H9 (cell line): Measurements from ENCODE around the gene GABRB3. TPM values are rescaled to one million over a fixed set of nuclear protein-coding genes. Genes with fewer than 3 reads are reported as not detected.

Source experiments
- DNase-seq: peaks from one replicate; pipeline ENCODE4 v3.0.0-alpha.2; 2017
- H2AFZ ChIP-seq: one replicate; pipeline ENCODE4 v1.6.1; 2013; ENCODE audit warnings: mild to moderate bottlenecking, low read length, control low read depth, moderate library complexity
- H2AK5ac ChIP-seq: 2 replicates; pipeline ENCODE4 v1.6.1; 2013; ENCODE audit warnings: low read length, control low read depth, mixed read lengths; ENCODE audit not compliant: insufficient read length
- H2BK120ac ChIP-seq: one replicate; pipeline ENCODE4 v1.6.1; 2013; ENCODE audit warnings: low read depth, mild to moderate bottlenecking, low read length, control low read depth, inconsistent platforms; ENCODE audit not compliant: poor library complexity, severe bottlenecking
- H2BK12ac ChIP-seq: 2 replicates; pipeline ENCODE4 v1.6.1; 2013; ENCODE audit warnings: low read length, control low read depth, mixed read lengths, low read depth; ENCODE audit not compliant: insufficient read length
- H2BK15ac ChIP-seq: 2 replicates; pipeline ENCODE4 v1.6.1; 2013; ENCODE audit warnings: low read depth, low read length, control low read depth
- H2BK20ac ChIP-seq: one replicate; pipeline ENCODE4 v1.6.1; 2013; ENCODE audit warnings: low read depth, mild to moderate bottlenecking, low read length, control low read depth, inconsistent platforms; ENCODE audit not compliant: poor library complexity, severe bottlenecking
- H2BK5ac ChIP-seq: 2 replicates; pipeline ENCODE4 v1.6.1; 2013; ENCODE audit warnings: low read length, control low read depth, mixed read lengths; ENCODE audit not compliant: insufficient read length
- H3K14ac ChIP-seq: 2 replicates; pipeline ENCODE4 v1.6.1; 2013; ENCODE audit warnings: low read length, control low read depth; ENCODE audit not compliant: insufficient read depth
- H3K18ac ChIP-seq: 2 replicates; pipeline ENCODE4 v1.6.1; 2013; ENCODE audit warnings: low read depth, mild to moderate bottlenecking, mixed read lengths, low read length, control low read depth; ENCODE audit not compliant: insufficient read length
- H3K23ac ChIP-seq: 2 replicates; pipeline ENCODE4 v1.6.1; 2013; ENCODE audit warnings: low read length, control low read depth, mixed read lengths, low read depth; ENCODE audit not compliant: insufficient read length
- H3K23me2 ChIP-seq: 2 replicates; pipeline ENCODE4 v1.6.1; 2013; ENCODE audit warnings: low read depth, mild to moderate bottlenecking, mixed read lengths, low read length, control low read depth; ENCODE audit not compliant: insufficient read length, poor library complexity, severe bottlenecking
- H3K27ac ChIP-seq: 2 replicates; pipeline ENCODE4 v1.5.1; 2013; ENCODE audit warnings: low read length, control low read depth, mixed read lengths, low read depth; ENCODE audit not compliant: insufficient read length
- H3K27me3 ChIP-seq: 2 replicates; pipeline ENCODE4 v1.6.1; 2013; ENCODE audit warnings: low read length, control low read depth, inconsistent platforms; ENCODE audit not compliant: insufficient read depth
- H3K4ac ChIP-seq: 2 replicates; pipeline ENCODE4 v1.6.1; 2013; ENCODE audit warnings: low read depth, mild to moderate bottlenecking, control low read depth, inconsistent platforms, low read length, moderate library complexity
- H3K4me1 ChIP-seq: 2 replicates; pipeline ENCODE4 v1.6.1; 2013; ENCODE audit warnings: low read length, control low read depth, inconsistent platforms; ENCODE audit not compliant: insufficient read depth
- H3K4me2 ChIP-seq: 2 replicates; pipeline ENCODE4 v1.6.1; 2013; ENCODE audit warnings: low read length, control low read depth, mixed read lengths; ENCODE audit not compliant: insufficient read length, insufficient read depth
- H3K56ac ChIP-seq: 2 replicates; pipeline ENCODE4 v1.6.1; 2013; ENCODE audit warnings: low read depth, mild to moderate bottlenecking, mixed read lengths, low read length, control low read depth; ENCODE audit not compliant: insufficient read length
- H3K79me1 ChIP-seq: 2 replicates; pipeline ENCODE4 v1.6.1; 2013; ENCODE audit warnings: low read depth, mild to moderate bottlenecking, moderate library complexity, low read length, control low read depth, inconsistent platforms; ENCODE audit not compliant: insufficient read depth, poor library complexity, severe bottlenecking
- H3K79me2 ChIP-seq: 2 replicates; pipeline ENCODE4 v1.6.1; 2013; ENCODE audit warnings: low read length, control low read depth, inconsistent platforms; ENCODE audit not compliant: insufficient read depth
- H3K9ac ChIP-seq: 2 replicates; pipeline ENCODE4 v1.6.1; 2013; ENCODE audit warnings: low read length, control low read depth, mixed read lengths; ENCODE audit not compliant: insufficient read length; ENCODE audit errors: extremely low read depth
- H3K9me3 ChIP-seq: one replicate; pipeline ENCODE4 v1.6.1; 2013; ENCODE audit warnings: low read depth, low read length, inconsistent platforms; ENCODE audit not compliant: control insufficient read depth
- H3T11ph ChIP-seq: one replicate; pipeline ENCODE4 v1.6.1; 2013; ENCODE audit warnings: mild to moderate bottlenecking, low read length, control low read depth, inconsistent platforms
- H4K20me1 ChIP-seq: one replicate; pipeline ENCODE4 v1.6.1; 2013; ENCODE audit not compliant: control insufficient read depth, insufficient read length, insufficient read depth
- H4K5ac ChIP-seq: 2 replicates; pipeline ENCODE4 v1.6.1; 2013; ENCODE audit warnings: low read depth, mild to moderate bottlenecking, mixed read lengths, low read length, control low read depth; ENCODE audit not compliant: insufficient read length
- H4K8ac ChIP-seq: replicated peaks from 2 replicates; pipeline ENCODE4 v1.6.1; 2013; ENCODE audit warnings: low read length, control low read depth, mixed read lengths, low read depth; ENCODE audit not compliant: insufficient read length
- H4K91ac ChIP-seq: 2 replicates; pipeline ENCODE4 v1.6.1; 2013; ENCODE audit warnings: low read depth, mild to moderate bottlenecking, moderate library complexity, mixed read lengths, low read length, control low read depth; ENCODE audit not compliant: insufficient read length
- H3K27ac Mint-ChIP-seq, 3 experiments: 2 replicates in 2 of 3; 3 replicates in 1 of 3; pipeline ENCODE4 v1.8.0; 2020 to 2021; ENCODE audit warnings: mixed read lengths in 3 of 3, mild to moderate bottlenecking in 1 of 3, moderate library complexity in 1 of 3
- H3K27me3 Mint-ChIP-seq: 2 replicates; pipeline ENCODE4 v1.8.0; 2021; ENCODE audit warnings: low read depth, mild to moderate bottlenecking, moderate library complexity, mixed read lengths
- H3K36me3 Mint-ChIP-seq, 3 experiments: 2 replicates in 2 of 3; 3 replicates in 1 of 3; pipeline ENCODE4 v1.8.0; 2020 to 2021; ENCODE audit warnings: low read depth in 3 of 3, mixed read lengths in 3 of 3; ENCODE audit not compliant: insufficient read depth in 1 of 3
- H3K4me1 Mint-ChIP-seq, 2 experiments: 2 replicates each; pipeline ENCODE4 v1.8.0; 2020; ENCODE audit warnings: mixed read lengths in 2 of 2
- H3K4me3 Mint-ChIP-seq, 2 experiments: 2 replicates in 1 of 2; 3 replicates in 1 of 2; pipeline ENCODE4 v1.8.0; 2020 to 2021; ENCODE audit warnings: mild to moderate bottlenecking in 2 of 2, mixed read lengths in 2 of 2, moderate library complexity in 1 of 2
- H3K9me3 Mint-ChIP-seq, 2 experiments: 2 replicates in 1 of 2; 3 replicates in 1 of 2; pipeline ENCODE4 v1.8.0; 2020; ENCODE audit warnings: mild to moderate bottlenecking in 2 of 2, mixed read lengths in 2 of 2, moderate library complexity in 1 of 2
- CTCF ChIP-seq: fragments of 200-600 bp; sonication (generic); conservative IDR thresholded peaks from 3 replicates; pipeline ENCODE4 v1.8.0; 2021; ENCODE audit warnings: antibody characterized with exemption, mild to moderate bottlenecking
- WGBS: extraction: QIAGEN DNeasy Blood & Tissue Kit; methylation state at CpG from one replicate; pipeline ENCODE4 v1.1.7; 2013; ENCODE audit warnings: missing lambda C conversion rate, low lambda C conversion rate, mixed read lengths; ENCODE audit not compliant: insufficient read length; ENCODE audit errors: extremely low coverage; 5-methylcytosine and 5-hydroxymethylcytosine counted together
- total RNA-seq: library from RNA; stranded (reverse); gene quantifications from 2 replicates; pipeline ENCODE4 v1.2.1, GENCODE V29; 2021

GABRB3 gene
- total RNA-seq, 1 experiment from 2014 or later = 98.2 TPM

- Histone ChIP-seq H3K4ac (no peak overlapping the region; the same call in 1 of the 2 replicates), H2BK20ac (no peak overlapping the region), H3K9ac (no peak overlapping the region), H3K18ac (no peak overlapping the region), H3T11ph (no peak overlapping the region), H3K79me1 (no peaks in the 10 kb centered on the region), H2BK5ac (no peak overlapping the region), H3K56ac (no peak overlapping the region), H4K5ac (no peak overlapping the region), H3K9me3 (no peaks in the 10 kb centered on the region), H3K27ac (no peak overlapping the region), H4K8ac (no peak overlapping the region), H3K4me2 (no peak overlapping the region), H4K20me1 (no peaks in the 10 kb centered on the region), H2AK5ac (no peak overlapping the region), H2BK12ac (no peak overlapping the region), H2AFZ (no peak overlapping the region), H3K4me1 (peaks cover 5% of the 10 kb centered on the region; the same call in 1 of the 2 replicates), H2BK15ac (no peak overlapping the region), H4K91ac (no peak overlapping the region), H3K23ac (no peak overlapping the region), H2BK120ac (no peak overlapping the region), H3K79me2 (peaks cover 21% of the 10 kb centered on the region; the same call in 1 of the 2 replicates), H3K23me2 (no peaks in the 10 kb centered on the region), H3K27me3 (no peaks in the 10 kb centered on the region), H3K14ac (no peak overlapping the region)
- Mint-ChIP-seq H3K27ac (0 out of 7 replicates have a peak overlapping the region, but pooled peaks of 1 of the 3 experiments have one; percentile 54), H3K9me3 (no peaks in the 10 kb centered on the region), H3K27me3 (no peaks in the 10 kb centered on the region), H3K36me3 (peaks cover 0 to 8% (median 8%) of the 10 kb centered on the region in 3 experiments; a peak in 5 of 7 replicates), H3K4me1 (peaks cover 38 to 49% of the 10 kb centered on the region in 2 experiments), H3K4me3 (no peak overlapping the region)
- no peak for DNase-seq
- no CpG with 5 or more reads among the region's 6 CpGs for WGBS
- no peak for TF ChIP-seq CTCF
Observed at GRCh38 chr15:26660241-26660640, 112.6 kb downstream of the GABRB3 start.
